Activated naive CD8-positive, alpha-beta T cell treated with anti-CD3 and anti-CD28 coated beads, Interleukin-2, amount 10 ng/mL, durations not matched to agents 7 days and 5 days (primary cell): ENCODE measurements around the gene AOC3. TPM values are rescaled to one million over a fixed set of nuclear protein-coding genes. Genes with fewer than 3 reads are reported as not detected.
"Not testable (repeated sequence)": the region's sequence is repeated elsewhere in the genome, so short reads cannot be mapped to it uniquely, and the experiment has no call there.

Experiments used
- ATAC-seq: fragments of 150-1000 bp; cut with Tn5 transposase; one replicate; pipeline ENCODE4 v1.10.0; 2021; ENCODE audit warnings: low read depth, moderate library complexity
- POLR2A ChIA-PET: fragments of 350-600 bp; sonication (Branson Sonifier 250); formaldehyde crosslinking; loops from one replicate; lab custom pipeline; 2021; ENCODE audit warnings: antibody characterized with exemption; lab: Charles Lee
- DNase-seq: peaks from one replicate; pipeline ENCODE4 v3.0.0; 2021
- H3K27ac Mint-ChIP-seq: one replicate; pipeline ENCODE4 v1.8.0; 2022; ENCODE audit warnings: mild to moderate bottlenecking, mixed read lengths
- H3K27me3 Mint-ChIP-seq: one replicate; pipeline ENCODE4 v1.8.0; 2022; ENCODE audit warnings: mild to moderate bottlenecking, moderate library complexity, mixed read lengths
- H3K36me3 Mint-ChIP-seq: one replicate; pipeline ENCODE4 v1.8.0; 2021; ENCODE audit warnings: mild to moderate bottlenecking, mixed read lengths
- H3K4me1 Mint-ChIP-seq: one replicate; pipeline ENCODE4 v1.8.0; 2021; ENCODE audit warnings: mixed read lengths
- H3K4me3 Mint-ChIP-seq: one replicate; pipeline ENCODE4 v1.8.0; 2022; ENCODE audit warnings: mild to moderate bottlenecking, moderate library complexity, mixed read lengths
- H3K9me3 Mint-ChIP-seq: one replicate; pipeline ENCODE4 v1.8.0; 2021; ENCODE audit warnings: mixed read lengths
- microRNA-seq: library from miRNA; unstranded; fragments of <30 nt; microRNA quantifications from one replicate; pipeline ENCODE4 v1.2.0, GENCODE V29; 2022
- total RNA-seq, 2 experiments: library from RNA; stranded (reverse); gene quantifications; one replicate each; pipeline ENCODE4 v1.2.3, GENCODE V29; 2021

The AOC3 gene
- total RNA-seq, 2 experiments from 2014 or later, result 0.74 to 0.86 TPM

- ATAC-seq (no peak), DNase-seq (no peak)
- POLR2A ChIA-PET, result interaction anchor here (0.6 to 0.7 kb wide), 2 partner anchors 110 to 286 kb away, joined by 3 read pairs; no protein-coding TSS in a partner anchor
- Mint-ChIP-seq H3K27me3 (peaks cover 18% of the 10 kb centered on the region), H3K4me1 (peaks cover 2% of the 10 kb centered on the region), H3K27ac (no peak overlapping the region), H3K9me3 (no peaks in the 10 kb centered on the region), H3K4me3 (no peak overlapping the region), H3K36me3 (no peaks in the 10 kb centered on the region)
These were observed 47.3 kb downstream of the AOC3 start for GRCh38 chr17:42898147-42898811.

- ATAC-seq, DNase-seq: not testable (repeated sequence)
These were observed 49.0 kb downstream of the AOC3 start for GRCh38 chr17:42899981-42900380.

GRCh38 chr17:42900460-42901331, 49.7 kb downstream of the AOC3 start, which contains the start of gene G6PC1:
Gene G6PC1 (plus strand): TSS chr17:42900799. CDS start chr17:42900877, 78 bp downstream.
- Mint-ChIP-seq H3K27ac (no peak within 1 kb of the TSS), H3K4me1 (no peaks in the 10 kb centered on the region), H3K36me3 (no peaks in the 10 kb centered on the region), H3K9me3 (no peaks in the 10 kb centered on the region), H3K27me3 (peaks cover 10% of the 10 kb centered on the region), H3K4me3 (no peak within 1 kb of the TSS)
- POLR2A ChIA-PET, result interaction anchor here (0.6 kb wide), 1 partner anchor 157 kb away, joined by 3 read pairs; no protein-coding TSS in a partner anchor
- DNase-seq (no peak), ATAC-seq (no peak)

More at GRCh38 chr17:42899981-42900380, 49.0 kb downstream of the AOC3 start:
- H3K4me1 Mint-ChIP-seq, H3K4me3 Mint-ChIP-seq, H3K9me3 Mint-ChIP-seq, H3K27ac Mint-ChIP-seq, POLR2A ChIA-PET, H3K27me3 Mint-ChIP-seq, H3K36me3 Mint-ChIP-seq: not testable (repeated sequence)

- no peaks in the 10 kb centered on the region for H3K9me3 Mint-ChIP-seq
- no peak for ATAC-seq
- no peaks in the 10 kb centered on the region for H3K4me1 Mint-ChIP-seq
- no peak overlapping the region for H3K4me3 Mint-ChIP-seq
- no peak overlapping the region for H3K27ac Mint-ChIP-seq
- no peak for DNase-seq
- H3K36me3 Mint-ChIP-seq, result no peaks in the 10 kb centered on the region
- POLR2A ChIA-PET, result interaction anchor here (0.6 kb wide), 1 partner anchor 156 kb away, joined by 3 read pairs; no protein-coding TSS in a partner anchor
- peaks cover 11% of the 10 kb centered on the region for H3K27me3 Mint-ChIP-seq
These were observed 50.7 kb downstream of the AOC3 start for GRCh38 chr17:42901535-42902229.

GRCh38 chr17:42904110-42904469, 53.1 kb downstream of the AOC3 start:
- Mint-ChIP-seq H3K27ac (no peak overlapping the region), H3K4me1 (no peaks in the 10 kb centered on the region), H3K27me3 (peaks cover 16% of the 10 kb centered on the region), H3K9me3 (no peaks in the 10 kb centered on the region), H3K4me3 (no peak overlapping the region), H3K36me3 (no peaks in the 10 kb centered on the region)
- DNase-seq (no peak), ATAC-seq (no peak)
- POLR2A ChIA-PET, result no interaction called here

- Mint-ChIP-seq H3K9me3 (no peaks in the 10 kb centered on the region), H3K36me3 (no peaks in the 10 kb centered on the region), H3K27me3 (peaks cover 12% of the 10 kb centered on the region), H3K27ac (no peak overlapping the region), H3K4me3 (no peak overlapping the region), H3K4me1 (no peaks in the 10 kb centered on the region)
- ATAC-seq, result no peak
- POLR2A ChIA-PET, result no interaction called here
- no peak for DNase-seq
These were observed 55.9 kb downstream of the AOC3 start for GRCh38 chr17:42906772-42907446.

Small RNAs within 50 kb of the gene (microRNA-seq; reads per million reads assigned to microRNA genes)
- gene MIR6781, result not detected

Other genes starting within 250 kb of the AOC3 start
- gene RETREG3, start 241.8 kb upstream of the AOC3 start, total RNA-seq, result 10 to 100 TPM; 82.2 to 82.3 TPM
- 10 to 100 TPM; 55.6 to 57.6 TPM for gene TUBG1, start 241.5 kb upstream of the AOC3 start, total RNA-seq
- gene TUBG2, start 191.9 kb upstream of the AOC3 start, total RNA-seq, result 10 to 100 TPM; 17.0 to 19.2 TPM
- gene PLEKHH3, start 174.2 kb upstream of the AOC3 start, total RNA-seq, result 1 to 10 TPM in 1 of 2 experiments, under 1 TPM in 1; 0.94 to 1.8 TPM
- gene CCR10, start 169.4 kb upstream of the AOC3 start, total RNA-seq, result under 1 TPM; 0.33 to 0.57 TPM
- 1 to 10 TPM; 3.6 to 4.6 TPM for gene CNTNAP1, start 168.7 kb upstream of the AOC3 start, total RNA-seq
- gene EZH1, start 106.2 kb upstream of the AOC3 start, total RNA-seq, result 10 to 100 TPM; 83.1 to 98.4 TPM
- gene RAMP2, start 90.0 kb upstream of the AOC3 start, total RNA-seq, result not detected
- 10 to 100 TPM; 61.0 to 63.5 TPM for gene VPS25, start 77.8 kb upstream of the AOC3 start, total RNA-seq
- under 1 TPM; 0.43 to 0.78 TPM for gene WNK4, start 70.6 kb upstream of the AOC3 start, total RNA-seq
- 10 to 100 TPM; 37.0 to 38.5 TPM for gene COA3, start 52.5 kb upstream of the AOC3 start, total RNA-seq
- under 1 TPM in 1 of 2 experiments, not detected in 1; 0.45 TPM for gene CNTD1, start 52.3 kb upstream of the AOC3 start, total RNA-seq
- gene BECN1, start 26.9 kb upstream of the AOC3 start, total RNA-seq, result 10 to 100 TPM; 94.5 to 95.9 TPM
- 10 to 100 TPM; 85.0 to 96.6 TPM for gene PSME3, start 17.8 kb upstream of the AOC3 start, total RNA-seq
- gene AOC2, start 6.6 kb upstream of the AOC3 start, total RNA-seq, result 1 to 10 TPM; 2.5 to 2.7 TPM
- not detected for gene G6PC1, start 49.6 kb downstream of the AOC3 start, total RNA-seq
- gene AARSD1, start 113.3 kb downstream of the AOC3 start, total RNA-seq, result 10 to 100 TPM; 39.9 to 43.2 TPM
- gene PTGES3L, start 128.9 kb downstream of the AOC3 start, total RNA-seq, result under 1 TPM; 0.28 to 0.39 TPM
- 10 to 100 TPM; 16.5 to 17.8 TPM for gene RUNDC1, start 129.4 kb downstream of the AOC3 start, total RNA-seq
- 1,000 to 10,000 TPM; 1,039 to 1,066 TPM for gene RPL27, start 147.2 kb downstream of the AOC3 start, total RNA-seq
- gene IFI35, start 155.6 kb downstream of the AOC3 start, total RNA-seq, result 10 to 100 TPM; 92.7 to 99.2 TPM
- 10 to 100 TPM; 24.4 to 34.0 TPM for gene VAT1, start 171.2 kb downstream of the AOC3 start, total RNA-seq
- under 1 TPM in 1 of 2 experiments, not detected in 1; 0.14 TPM for gene RND2, start 174.0 kb downstream of the AOC3 start, total RNA-seq